ENCODE measurements around the gene DDX1.

GRCh38 chr2:15661295-15661569 is 69.6 kb downstream of the DDX1 start:
- TF ChIP-seq POLR2A (IDR thresholded peaks at IDR 0.05; ENCODE audit: low read length) (no peak), GATA1 (IDR thresholded peaks at IDR 0.05; ENCODE audit: low read depth, low read length) (no peak)
